NCI-H774 (cell line): Measurements from ENCODE around the gene FBXO11.
A peak's percentile ranks its signal among the peaks of the same experiment; 100 is the strongest.
"Not testable (repeated sequence)": the region's sequence is repeated elsewhere in the genome, so short reads cannot be mapped to it uniquely, and the experiment has no call there.

Experiments used
- DNase-seq: peaks from one replicate; lab custom pipeline; 2025; lab: John Stamatoyannopoulos, UW

The FBXO11 gene

DNA sequence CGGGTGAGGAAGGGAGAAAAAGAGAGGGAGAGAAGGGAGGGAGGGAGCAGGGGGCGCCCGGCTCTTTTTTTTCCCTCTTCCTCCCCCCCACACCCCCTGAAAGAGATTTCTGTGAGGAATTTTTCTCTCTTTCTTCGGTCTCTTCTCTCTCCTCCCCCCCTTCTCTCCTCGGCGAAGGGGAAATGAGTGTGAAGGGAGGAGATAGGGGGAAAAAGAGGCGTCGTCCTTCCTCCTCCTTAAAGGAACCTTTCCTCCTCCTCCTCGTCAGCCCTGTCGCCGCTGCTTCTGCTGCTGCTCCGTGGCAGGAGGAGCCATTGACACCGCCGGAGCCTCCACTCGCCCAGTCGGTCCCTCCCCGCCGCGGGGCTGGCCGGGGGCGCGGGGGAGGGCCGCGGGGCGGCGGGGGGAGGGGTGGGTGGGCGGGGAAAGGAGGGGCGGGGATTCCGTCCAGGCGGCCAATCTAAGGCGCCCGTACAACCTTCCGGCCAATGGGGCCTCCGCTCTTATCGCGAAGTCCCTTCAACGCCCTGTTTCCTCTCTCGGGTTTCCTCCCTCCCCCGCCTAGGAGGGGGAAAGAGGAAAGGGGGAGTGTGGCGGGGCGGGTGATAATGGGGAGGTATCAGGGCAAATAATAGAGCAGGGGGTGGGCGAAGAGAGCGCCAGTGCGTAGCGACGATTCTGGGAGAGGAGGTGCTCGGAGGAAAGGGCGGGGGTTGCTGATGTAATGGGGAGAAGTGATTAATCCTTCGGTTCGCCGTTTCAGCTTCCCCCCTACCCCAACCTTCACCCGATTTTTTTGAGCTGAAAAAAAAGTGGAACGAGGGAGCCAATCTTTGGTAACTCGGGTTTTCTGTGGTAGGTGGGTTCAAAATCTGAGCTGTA, at the start of gene FBXO11:
TSS of gene FBXO11 (minus strand) at position 342 of the 882 bp plus-strand sequence. CDS start 778 bp downstream, outside the sequence.
- DNase-seq, result peak; percentile 97

DNA sequence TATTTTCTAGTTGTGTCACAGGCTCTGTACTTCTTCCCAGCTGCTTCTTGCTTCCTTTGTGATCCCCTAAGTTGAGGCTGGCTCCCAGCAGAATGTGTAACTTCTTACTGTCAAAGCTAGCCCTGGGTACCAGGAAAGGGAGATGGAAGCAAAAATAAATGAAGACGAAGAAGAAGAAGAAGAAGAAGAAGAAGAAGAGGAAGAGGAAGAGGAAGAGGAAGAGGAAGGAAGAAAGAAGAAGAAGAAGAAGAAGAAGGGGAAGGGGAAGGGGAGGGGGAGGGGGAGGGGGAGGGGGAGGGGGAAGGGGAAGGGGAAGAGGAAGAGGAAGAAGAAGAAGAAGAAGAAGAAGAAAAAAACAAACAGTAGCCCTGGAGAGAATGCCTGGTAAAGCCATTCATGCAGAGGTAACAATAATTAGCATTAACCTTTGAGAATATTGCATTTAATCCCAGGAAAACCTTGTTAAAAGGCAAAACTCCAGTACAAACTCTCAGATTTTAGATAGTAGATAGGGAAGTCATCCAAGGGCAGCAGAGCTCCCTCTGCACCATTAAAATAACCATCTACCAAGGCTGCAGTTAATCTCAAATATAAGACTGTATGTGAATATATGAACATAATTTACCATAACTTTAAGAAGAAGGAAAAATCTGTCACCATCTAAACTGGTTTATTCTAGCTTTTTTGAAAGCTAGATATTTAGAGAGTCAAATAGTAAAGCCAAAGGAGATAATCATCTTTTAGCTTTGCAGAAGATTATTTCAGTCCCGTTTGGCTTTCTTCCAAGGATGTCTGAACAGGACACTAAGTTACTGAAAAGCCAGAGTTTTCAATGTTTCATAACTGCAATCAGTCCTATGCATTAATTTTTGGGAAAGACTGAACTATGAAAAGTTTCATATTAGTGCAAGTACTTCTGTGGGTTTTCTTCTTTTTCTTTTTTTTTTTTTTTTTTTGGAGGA, 44.3 kb upstream of the FBXO11 start:
- DNase-seq, result no peak

DNA sequence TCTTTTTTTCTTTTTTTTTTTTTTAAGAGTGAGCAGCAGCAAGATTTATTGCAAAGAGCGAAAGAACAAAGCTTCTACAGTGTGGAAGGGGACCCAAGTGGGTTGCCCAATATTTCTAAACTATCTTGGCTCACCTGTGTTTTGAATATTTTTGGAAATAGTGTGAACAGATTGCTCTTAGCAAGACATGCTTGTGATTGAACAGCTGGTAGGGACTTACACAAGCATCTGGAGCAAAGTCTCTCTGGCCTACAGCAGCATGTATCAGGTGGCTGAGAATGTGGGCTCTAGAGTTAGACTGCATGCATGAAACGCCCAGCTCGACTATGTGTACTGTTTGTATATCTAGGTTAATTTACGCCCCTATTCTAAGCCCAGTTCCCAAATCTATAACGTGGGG, 40.3 kb upstream of the FBXO11 start:
- DNase-seq, result no peak

DNA sequence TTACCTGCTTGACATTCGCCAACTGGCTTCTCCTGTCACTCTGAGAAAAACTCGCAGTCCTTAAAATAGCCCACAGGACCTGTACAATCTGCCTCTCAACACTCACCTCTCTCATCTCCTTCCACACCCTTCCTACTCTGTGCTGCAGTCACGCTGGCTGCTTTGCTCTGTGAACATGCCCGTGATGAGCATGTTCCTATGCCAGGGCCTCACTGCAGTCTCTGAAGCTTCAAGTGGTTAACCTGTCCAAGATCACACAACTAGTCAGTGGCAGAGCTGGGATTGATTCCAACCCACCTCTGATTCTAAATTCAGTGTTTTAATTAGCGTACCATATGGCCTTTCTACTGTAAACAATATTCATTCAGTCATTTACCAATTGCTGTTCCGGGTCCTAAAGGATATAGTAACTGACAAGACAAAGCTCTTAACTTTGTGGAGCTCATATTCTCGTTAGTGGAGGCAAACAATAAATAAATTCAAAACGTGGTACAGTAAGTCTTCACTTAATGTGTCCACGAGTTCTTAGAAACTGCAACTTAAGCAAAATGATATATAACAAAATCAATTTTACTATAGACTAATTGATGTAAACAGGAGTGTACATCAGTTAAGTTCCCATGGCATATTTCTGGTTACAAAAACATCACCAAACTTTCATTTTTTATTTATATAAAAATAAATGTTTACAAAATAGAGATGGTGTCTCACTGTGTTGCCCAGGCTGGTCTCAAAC, 38.9 kb upstream of the FBXO11 start:
- DNase-seq, result no peak

DNA sequence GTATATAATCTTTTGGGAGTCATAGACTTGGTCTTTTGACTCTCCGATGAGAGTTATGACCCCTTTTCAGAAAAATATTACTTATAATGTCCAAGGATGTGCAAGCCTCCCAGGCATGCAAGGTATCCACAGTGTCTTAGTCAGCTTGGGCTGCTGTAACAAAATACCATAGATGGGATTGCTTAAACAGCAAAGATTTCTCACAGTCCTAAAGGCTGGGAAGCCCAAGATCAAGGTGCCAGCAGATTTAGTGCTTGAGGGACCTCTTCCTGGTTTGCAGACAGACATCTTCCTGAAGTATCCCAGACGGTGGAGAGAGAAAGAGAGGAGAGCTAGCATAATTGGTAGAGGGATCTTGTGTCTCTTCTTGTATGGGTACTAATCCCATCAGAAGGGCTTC, 35.6 kb upstream of the FBXO11 start:
- DNase-seq, result no peak

DNA sequence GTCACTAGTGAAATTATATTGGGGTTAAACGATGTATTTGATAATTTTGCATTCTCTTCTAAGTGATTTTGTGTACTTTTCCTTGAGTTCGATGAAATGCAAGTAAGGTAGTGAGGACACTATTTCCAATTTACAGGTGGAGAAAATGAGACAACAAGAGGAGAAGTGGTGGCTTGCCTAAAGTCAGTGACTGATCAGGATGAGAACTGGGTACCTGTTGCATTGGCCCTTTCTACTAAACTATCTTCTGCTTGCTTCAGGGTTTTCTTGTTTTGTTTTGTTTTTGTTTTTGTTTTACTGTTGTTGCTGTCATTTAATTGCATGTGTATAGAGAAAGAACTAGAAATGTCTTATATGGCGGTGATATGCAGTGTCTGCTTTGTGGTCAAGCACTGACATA, 31.4 kb upstream of the FBXO11 start:
- DNase-seq, result no peak

DNA sequence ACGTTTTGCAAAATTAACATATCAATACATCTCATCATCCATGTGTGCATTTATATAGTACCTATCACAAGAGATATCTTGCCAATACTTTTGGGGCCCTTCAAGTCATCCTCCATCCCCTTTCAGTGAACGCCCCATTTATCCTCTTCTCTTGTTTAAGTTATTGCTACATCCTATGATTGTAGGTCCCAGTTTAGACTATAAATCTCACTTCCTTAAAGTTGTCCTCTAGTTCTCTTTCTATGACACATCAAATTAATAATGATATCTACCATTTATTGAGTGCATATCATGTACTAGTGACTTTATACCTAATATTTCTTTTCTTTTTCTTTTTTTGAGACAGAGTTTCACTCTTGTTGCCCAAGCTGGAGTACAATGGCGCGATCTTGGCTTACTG, 28.8 kb upstream of the FBXO11 start:
- DNase-seq, result no peak

DNA sequence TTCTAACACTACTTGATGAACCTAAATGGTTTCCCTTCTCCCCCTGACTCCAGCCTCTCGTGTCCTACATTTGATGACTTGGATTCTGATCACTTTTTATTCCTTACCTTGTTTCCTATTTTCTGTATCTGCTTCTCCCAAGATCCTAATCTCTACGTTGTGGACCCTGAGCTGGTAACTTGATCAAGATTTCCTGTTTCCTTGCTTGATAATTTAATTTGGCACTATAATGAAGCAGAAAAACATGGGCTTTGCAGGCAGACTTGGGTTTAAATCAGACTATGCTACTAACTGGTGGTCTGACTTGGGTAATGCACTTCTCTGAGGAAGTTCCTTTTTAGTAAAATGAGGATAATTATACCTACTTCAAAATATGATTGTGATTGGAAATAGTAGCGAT, 11.7 kb upstream of the FBXO11 start:
- no peak for DNase-seq

DNA sequence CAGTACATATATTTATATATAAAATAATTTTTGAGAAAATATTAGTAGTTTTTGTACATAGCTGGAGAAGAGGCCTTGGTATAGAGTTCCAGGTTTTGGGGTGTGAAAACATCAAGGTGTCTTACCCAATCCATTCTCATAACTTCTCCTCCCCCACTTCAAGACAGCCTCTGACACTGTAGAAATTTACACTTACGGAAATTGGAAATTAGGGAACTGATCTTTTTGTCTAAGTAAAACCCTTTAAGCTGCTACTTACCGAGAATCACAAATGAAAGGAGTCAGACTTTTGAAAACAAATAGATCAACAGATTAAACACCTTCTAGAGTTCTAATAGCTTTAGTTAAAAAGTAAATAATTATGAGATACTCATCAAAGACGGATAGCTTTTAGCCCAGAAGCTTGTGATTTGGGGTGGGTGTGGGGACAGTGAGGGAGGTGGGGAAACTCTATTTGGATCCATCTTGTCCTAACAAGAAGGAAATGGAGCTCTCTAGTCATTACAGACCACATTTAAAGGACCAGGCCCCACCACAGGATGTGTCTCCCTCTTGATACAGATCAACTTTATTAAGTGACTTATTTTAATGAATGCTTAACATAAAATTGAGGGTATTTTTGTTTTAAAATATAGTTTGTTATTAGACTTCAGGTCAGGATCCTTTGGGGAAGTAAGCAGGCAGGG, 11.1 kb upstream of the FBXO11 start:
- no peak for DNase-seq

DNA sequence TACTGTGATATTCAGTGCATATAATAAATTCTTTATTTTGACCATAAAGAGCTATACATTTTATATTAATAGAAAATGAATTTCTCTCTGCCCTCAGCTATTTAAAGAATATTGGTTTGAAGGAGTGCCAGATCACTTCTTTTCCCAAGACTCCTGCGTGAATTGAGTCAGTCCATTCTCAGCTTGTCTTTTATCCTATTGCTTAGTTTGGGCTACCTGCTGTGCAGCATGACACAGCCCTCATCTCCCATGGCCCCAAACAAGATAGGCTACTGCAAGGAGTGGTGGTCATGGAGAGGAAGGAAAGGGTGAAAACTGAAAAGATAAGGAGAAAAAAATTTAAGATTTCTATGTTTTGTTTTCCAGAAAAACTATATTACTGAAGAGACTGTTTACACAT, 10.1 kb upstream of the FBXO11 start:
- DNase-seq, result no peak

DNA sequence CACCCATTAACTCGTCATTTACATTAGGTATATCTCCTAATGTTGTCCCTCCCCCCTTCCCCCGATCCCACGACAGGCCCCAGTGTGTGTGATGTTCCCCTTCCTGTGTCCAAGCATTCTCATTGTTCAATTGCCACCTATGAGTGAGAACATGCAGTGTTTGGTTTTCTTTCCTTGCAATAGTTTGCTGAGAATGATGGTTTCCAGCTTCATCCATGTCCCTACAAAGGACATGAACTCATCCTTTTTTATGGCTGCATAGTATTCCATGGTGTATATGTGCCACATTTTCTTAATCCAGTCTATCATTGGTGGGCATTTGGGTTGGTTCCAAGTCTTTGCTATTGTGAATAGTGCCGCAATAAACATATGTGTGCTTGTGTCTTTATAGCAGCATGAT, 4.4 kb upstream of the FBXO11 start:
- not testable (repeated sequence) for DNase-seq

DNA sequence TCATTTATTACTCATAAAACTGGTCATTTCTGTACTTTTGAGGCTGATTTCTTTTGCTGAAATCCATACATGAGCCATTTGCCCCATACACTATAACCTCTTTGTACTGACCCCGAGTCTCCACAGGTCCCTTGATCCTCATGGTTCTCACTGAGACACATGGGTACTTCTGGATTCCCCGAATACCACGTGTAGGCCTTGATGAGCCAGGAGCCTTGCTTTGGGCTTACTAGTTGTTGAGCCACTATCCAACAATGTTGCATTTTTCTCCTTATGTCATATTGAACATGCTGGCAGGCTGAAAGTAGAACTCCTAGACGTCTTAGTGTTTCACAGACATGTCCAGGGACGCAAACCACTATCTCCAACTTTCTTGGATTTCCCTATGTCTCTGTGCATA, 2.4 kb upstream of the FBXO11 start:
- no peak for DNase-seq

DNA sequence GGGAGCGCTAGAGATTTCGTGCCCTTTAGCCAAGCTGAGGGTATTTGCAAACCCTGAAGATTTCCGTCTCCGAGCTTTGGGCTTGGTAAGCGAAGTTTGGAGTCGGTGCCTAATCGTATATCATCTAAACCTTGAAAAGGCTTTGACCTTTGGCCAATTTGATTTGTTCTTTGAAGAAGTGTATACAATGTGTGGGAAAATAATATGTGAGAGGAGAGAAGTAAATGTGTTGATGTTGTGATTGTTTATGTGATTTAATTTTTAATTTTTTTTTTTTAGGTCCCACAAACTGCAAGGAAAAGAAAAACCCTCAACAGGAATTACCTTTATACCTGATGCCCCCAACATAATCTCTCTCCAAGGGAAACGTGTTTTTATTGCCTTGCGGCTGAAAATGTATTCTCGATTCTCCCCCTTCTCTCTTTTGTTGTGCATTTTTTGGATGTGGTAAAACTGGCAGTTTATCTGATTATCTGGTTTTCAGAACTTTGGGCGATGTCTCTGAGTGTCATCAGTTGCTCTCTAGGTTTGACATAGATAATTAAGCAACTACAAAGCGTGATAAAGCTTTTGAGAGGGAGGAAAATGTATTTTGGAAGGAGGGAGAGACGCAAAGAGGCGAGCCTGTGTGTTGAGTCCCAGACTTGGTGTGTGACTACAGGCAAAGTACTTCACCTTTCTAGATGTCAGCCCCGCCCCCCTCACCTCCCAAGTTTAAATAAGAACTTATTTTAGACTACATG, 912 bp upstream of the FBXO11 start:
- no peak for DNase-seq

DNA sequence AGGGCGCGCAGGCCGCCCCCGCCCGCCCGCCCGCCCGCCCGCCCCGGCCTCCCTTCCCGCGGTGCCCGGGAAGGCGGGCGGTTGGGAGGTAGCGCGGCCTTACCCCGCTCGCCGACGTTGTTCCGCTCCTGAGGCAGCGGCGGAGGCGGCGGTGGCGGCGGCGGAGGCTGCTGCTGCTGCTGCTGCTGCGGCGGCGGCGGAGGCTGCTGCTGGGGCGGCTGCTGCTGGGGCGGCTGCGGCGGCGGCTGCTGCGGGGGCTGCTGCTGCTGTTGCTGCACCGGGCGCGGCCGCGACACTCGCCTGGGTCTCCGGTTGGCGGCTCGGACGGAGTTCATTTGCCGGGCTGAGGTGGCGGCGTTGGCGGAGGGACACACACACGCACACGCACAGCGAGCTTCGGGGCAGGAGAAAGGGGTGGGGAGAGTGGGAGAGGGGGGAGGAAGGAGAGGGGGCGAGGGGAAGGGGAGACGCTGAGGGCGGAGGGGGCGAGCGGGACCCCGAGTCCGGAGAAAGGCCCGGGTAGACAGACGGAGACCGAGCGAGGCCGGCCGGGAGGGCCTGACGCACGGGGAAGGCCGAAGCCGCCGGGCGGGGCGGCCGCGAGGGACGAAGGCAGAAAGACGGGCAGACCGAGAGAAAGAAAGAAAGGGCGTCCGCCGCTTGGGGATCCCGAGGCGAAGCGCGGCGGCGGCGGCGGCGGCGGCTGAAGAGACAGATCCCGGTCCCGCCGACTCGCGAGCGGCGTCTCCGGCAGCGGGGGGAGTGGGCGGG, 727 bp downstream of the FBXO11 start:
- peak; percentile 57 for DNase-seq

DNA sequence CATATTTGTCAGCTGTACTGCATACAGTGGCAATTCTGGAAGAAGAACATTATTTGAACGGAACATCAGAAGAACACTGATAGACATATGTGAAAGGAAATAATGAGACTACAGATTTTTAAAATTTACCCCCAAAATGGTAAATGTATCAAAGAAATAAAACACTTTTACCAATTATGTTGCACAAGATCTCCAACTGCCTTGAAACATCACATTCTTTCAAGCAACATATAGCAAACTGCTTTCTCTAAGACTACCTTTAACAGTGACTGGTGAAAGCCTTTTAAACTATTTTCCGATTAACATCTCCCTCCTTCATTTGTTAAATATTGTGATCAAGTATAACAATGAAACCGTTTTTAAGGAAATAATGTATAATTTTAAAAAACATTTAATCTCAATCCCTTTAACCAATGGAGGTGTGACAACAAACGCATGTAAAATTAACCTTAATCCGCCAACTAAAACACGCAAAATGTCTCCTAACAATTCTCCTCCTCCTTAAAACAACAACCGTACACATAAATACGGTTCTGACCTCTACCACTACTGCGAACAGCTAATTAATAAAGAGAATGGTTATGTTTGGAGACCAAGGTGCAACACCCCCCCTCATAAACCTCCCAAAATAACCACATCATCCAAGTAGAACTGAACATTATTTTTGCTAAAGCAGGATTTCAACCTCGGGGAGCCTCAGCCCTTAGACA, 2.4 kb downstream of the FBXO11 start:
- no peak for DNase-seq

DNA sequence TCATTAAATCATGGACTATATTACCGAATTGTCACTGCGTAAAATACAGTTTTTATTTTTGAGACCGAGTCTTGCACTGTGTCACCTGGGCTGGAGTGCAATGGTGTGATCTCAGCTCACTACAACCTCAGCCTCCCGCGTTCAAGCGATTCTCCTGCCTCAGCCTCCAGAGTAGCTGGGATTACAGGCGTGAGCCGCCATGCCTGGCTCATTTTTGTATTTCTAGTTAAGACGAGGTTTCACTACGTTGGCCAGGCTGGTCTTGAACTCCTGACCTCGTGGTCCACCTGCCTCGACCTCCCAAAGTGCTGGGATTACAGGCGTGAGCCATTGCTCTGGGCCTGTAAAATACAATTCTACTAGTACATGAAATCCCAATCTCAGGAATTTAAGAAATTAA, 4.4 kb downstream of the FBXO11 start:
- DNase-seq, result not testable (repeated sequence)

DNA sequence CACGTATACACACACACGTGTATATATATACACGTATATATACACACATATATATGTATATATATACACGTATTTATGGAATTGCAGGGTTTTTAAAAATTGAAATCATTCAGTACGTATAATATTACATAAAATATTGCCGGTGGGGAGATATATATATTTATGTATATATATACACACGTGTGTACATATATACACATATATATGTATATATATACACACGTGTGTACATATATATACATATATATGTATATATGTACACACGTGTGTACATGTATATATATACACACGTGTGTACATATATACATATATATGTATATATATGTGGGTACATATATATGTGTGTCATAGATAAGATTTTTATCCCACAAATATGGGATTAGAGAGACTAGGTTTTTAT, 5.4 kb downstream of the FBXO11 start:
- DNase-seq, result no peak

DNA sequence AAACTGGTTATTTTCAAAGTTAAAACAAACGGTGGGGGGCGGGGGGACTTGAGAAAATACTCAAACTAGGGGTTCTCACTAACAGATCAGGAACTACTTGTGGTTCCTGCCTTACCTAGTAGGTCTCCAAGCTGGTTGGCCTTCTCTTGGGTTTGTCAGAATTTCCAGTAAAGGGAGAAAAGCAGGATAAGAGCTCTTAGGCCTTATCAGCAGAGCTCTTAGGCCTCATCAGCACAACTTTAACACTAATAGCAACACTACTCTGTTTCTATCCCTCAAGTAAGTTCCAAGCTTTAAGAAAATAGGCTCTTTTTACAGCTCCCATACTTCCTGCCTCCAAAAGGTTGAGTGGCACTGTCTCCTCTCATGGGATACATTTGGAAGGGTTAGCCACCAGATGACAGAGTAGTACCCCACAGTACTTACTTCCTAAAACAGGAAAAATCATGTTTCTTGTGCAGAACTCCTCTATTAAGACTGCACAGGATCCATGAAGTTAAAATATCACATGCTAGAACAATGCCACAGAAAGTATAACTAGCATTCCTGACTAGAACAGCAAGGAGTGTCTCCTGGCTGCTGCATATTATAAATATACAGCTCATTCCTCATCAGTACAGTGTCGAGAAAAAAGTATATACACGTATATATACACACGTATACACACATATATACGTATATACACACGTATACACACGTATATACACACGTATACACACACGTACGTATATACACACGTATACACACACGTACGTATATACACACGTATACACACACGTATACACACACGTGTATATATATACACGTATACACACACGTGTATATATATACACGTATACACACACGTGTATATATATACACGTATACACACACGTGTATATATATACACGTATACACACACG, 6.1 kb downstream of the FBXO11 start:
- DNase-seq, result no peak
